Measurements from ENCODE around the gene UBE2E2. TPM values are rescaled to one million over a fixed set of nuclear protein-coding genes. Genes with fewer than 3 reads are reported as not detected.

The UBE2E2 gene
- total RNA-seq, 4 donors from 2014 or later, result 26.5 to 44.0 (median 37.0) TPM

GRCh38 chr3:23258110-23258509, 55.0 kb downstream of the UBE2E2 start:
- intact Hi-C loops (cut with DNase I), result no loop called here
- Histone ChIP-seq H3K9me3 (no peaks in the 10 kb centered on the region), H3K27me3 (no peaks in the 10 kb centered on the region), H3K27ac (no peak overlapping the region), H3K36me3 (no peaks in the 10 kb centered on the region), H3K4me3 (no peak overlapping the region), H3K4me1 (no peaks in the 10 kb centered on the region)
- DNase-seq, result no peak
- TF ChIP-seq POLR2A (IDR thresholded peaks at IDR 0.05) (no peak), CTCF (IDR thresholded peaks at IDR 0.05) (no peak)
- 94 to 96% methylated on average over 6 of the region's 6 CpGs for WGBS, 2 donors

GRCh38 chr3:23259515-23259914, 56.4 kb downstream of the UBE2E2 start:
- Histone ChIP-seq H3K4me3 (no peak overlapping the region), H3K4me1 (no peaks in the 10 kb centered on the region), H3K36me3 (no peaks in the 10 kb centered on the region), H3K27ac (no peak overlapping the region), H3K27me3 (no peaks in the 10 kb centered on the region), H3K9me3 (no peaks in the 10 kb centered on the region)
- WGBS, 2 donors, result 47 to 76% methylated on average over 2 of the region's 2 CpGs
- intact Hi-C loops (cut with DNase I), result no loop called here
- DNase-seq, result no peak
- TF ChIP-seq POLR2A (IDR thresholded peaks at IDR 0.05) (no peak), CTCF (IDR thresholded peaks at IDR 0.05) (no peak)

- no peak overlapping the region for H3K4me3 ChIP-seq
- H3K27ac ChIP-seq, result no peak overlapping the region
- DNase-seq, result no peak
- WGBS, 2 donors, result 67 to 71% methylated on average over 1 of the region's 1 CpG
- H3K9me3 ChIP-seq, result no peaks in the 10 kb centered on the region
- H3K4me1 ChIP-seq, result no peaks in the 10 kb centered on the region
- intact Hi-C loops (cut with DNase I), result no loop called here
- no peak for TF ChIP-seq CTCF (IDR thresholded peaks at IDR 0.05)
- TF ChIP-seq POLR2A (IDR thresholded peaks at IDR 0.05), result no peak
- H3K36me3 ChIP-seq, result no peaks in the 10 kb centered on the region
- no peaks in the 10 kb centered on the region for H3K27me3 ChIP-seq
These were observed 59.6 kb downstream of the UBE2E2 start for GRCh38 chr3:23262766-23263165.

- TF ChIP-seq CTCF (IDR thresholded peaks at IDR 0.05), result no peak
- TF ChIP-seq POLR2A (IDR thresholded peaks at IDR 0.05), result no peak
These were observed 60.7 kb downstream of the UBE2E2 start for GRCh38 chr3:23263796-23264195.

GRCh38 chr3:23264413-23264812, 61.3 kb downstream of the UBE2E2 start:
- H3K27me3 ChIP-seq, result no peaks in the 10 kb centered on the region
- intact Hi-C loops (cut with DNase I), result no loop called here
- H3K4me1 ChIP-seq, result no peaks in the 10 kb centered on the region
- H3K27ac ChIP-seq, result no peak overlapping the region
- WGBS, 2 donors, result 94 to 100% methylated on average over 1 of the region's 1 CpG
- no peaks in the 10 kb centered on the region for H3K36me3 ChIP-seq
- H3K4me3 ChIP-seq, result no peak overlapping the region
- no peak for DNase-seq
- TF ChIP-seq POLR2A (IDR thresholded peaks at IDR 0.05), result no peak
- no peaks in the 10 kb centered on the region for H3K9me3 ChIP-seq

More at GRCh38 chr3:23263796-23264195, 60.7 kb downstream of the UBE2E2 start:
- Histone ChIP-seq H3K27ac (no peak overlapping the region), H3K4me1 (no peaks in the 10 kb centered on the region), H3K4me3 (no peak overlapping the region), H3K9me3 (no peaks in the 10 kb centered on the region), H3K36me3 (no peaks in the 10 kb centered on the region), H3K27me3 (no peaks in the 10 kb centered on the region)
- intact Hi-C loops (cut with DNase I), result no loop called here
- 40 to 56% methylated on average over 6 of the region's 6 CpGs for WGBS, 2 donors
- no peak for DNase-seq

GRCh38 chr3:23270423-23270822, 67.3 kb downstream of the UBE2E2 start:
- no peaks in the 10 kb centered on the region for H3K36me3 ChIP-seq
- DNase-seq, result no peak
- TF ChIP-seq POLR2A (IDR thresholded peaks at IDR 0.05) (no peak), CTCF (IDR thresholded peaks at IDR 0.05) (no peak)
- H3K9me3 ChIP-seq, result no peaks in the 10 kb centered on the region
- intact Hi-C loops (cut with DNase I), result no loop called here
- H3K4me1 ChIP-seq, result no peaks in the 10 kb centered on the region
- WGBS, 2 donors, result 55 to 83% methylated on average over 3 of the region's 3 CpGs
- H3K27ac ChIP-seq, result no peak overlapping the region
- H3K4me3 ChIP-seq, result no peak overlapping the region
- no peaks in the 10 kb centered on the region for H3K27me3 ChIP-seq

Measured in esophagus squamous epithelium (tissue), 5 donors.